ENCODE results near the gene WHRN. TPM values are rescaled to one million over a fixed set of nuclear protein-coding genes. Genes with fewer than 3 reads are reported as not detected.

Gene WHRN
- total and polyA plus RNA-seq, 2 donors (not counting 1 experiment from before 2014, with no cell fraction given): 19.4 to 95.7 TPM

GRCh38 chr9:114410910-114411309 lies 94.4 kb downstream of the WHRN start:
- Histone ChIP-seq H3K27ac (ENCODE audit: low read length in 2 of 2) (no peak overlapping the region), H3K9me3 (ENCODE audit: control extremely low read depth in 1 of 3, control insufficient read depth in 2 of 3, insufficient read depth in 1 of 3, low read length in 2 of 3) (no peaks in the 10 kb centered on the region), H2AFZ (ENCODE audit: insufficient read depth, low read depth, low read length, poor library complexity, severe bottlenecking) (no peak overlapping the region), H3K36me3 (replicated peaks in 1 of 2; ENCODE audit: control extremely low read depth in 1 of 2, control insufficient read depth in 1 of 2, extremely low read depth in 1 of 2, insufficient read depth in 2 of 2, low read length in 1 of 2) (no peaks in the 10 kb centered on the region), H3K4me2 (replicated peaks; ENCODE audit: low read depth, low read length, poor library complexity, severe bottlenecking) (no peak overlapping the region), H3K79me2 (ENCODE audit: control insufficient read depth, insufficient read depth, low read length) (no peaks in the 10 kb centered on the region), H3K9ac (ENCODE audit: low read length) (no peak overlapping the region), H4K20me1 (ENCODE audit: control insufficient read depth, insufficient read depth, low read length, poor library complexity, severe bottlenecking) (no peaks in the 10 kb centered on the region), H3K4me1 (ENCODE audit: control insufficient read depth in 2 of 2, insufficient read depth in 2 of 2, low read length in 2 of 2) (peaks cover 1 to 2% of the 10 kb centered on the region in 2 donors), H3K4me3 (ENCODE audit: control extremely low read depth in 1 of 5, extremely low read depth in 1 of 5, insufficient read depth in 1 of 5, low read depth in 2 of 5, low read length in 4 of 5) (no peak overlapping the region), H3K27me3 (replicated peaks in 1 of 4; ENCODE audit: control extremely low read depth in 1 of 4, control insufficient read depth in 3 of 4, insufficient read depth in 4 of 4, low read length in 3 of 4) (no peaks in the 10 kb centered on the region)
- POLR2A ChIA-PET: no interaction called here
- no peak for DNase-seq
- ATAC-seq (ENCODE audit: low read depth): no peak
- H3K27ac Mint-ChIP-seq: no peak overlapping the region
- H3K27me3 Mint-ChIP-seq: no peaks in the 10 kb centered on the region
- 94% methylated on average over 7 of the region's 8 CpGs for WGBS (ENCODE audit: insufficient coverage)
- H3K9me3 Mint-ChIP-seq (ENCODE audit: insufficient read depth): no peaks in the 10 kb centered on the region
- H3K4me3 Mint-ChIP-seq: no peak overlapping the region
- H3K4me1 Mint-ChIP-seq: no peaks in the 10 kb centered on the region
- CTCF ChIA-PET: interaction anchor here (1.6 to 8.9 kb wide), 2 partner anchors 8 to 242 kb away, joined by 3 to 144 read pairs; no protein-coding TSS in a partner anchor
- TF ChIP-seq EZH2 (IDR thresholded peaks at IDR 0.05; ENCODE audit: borderline replicate concordance, insufficient read depth, low read depth, low read length, poor library complexity, severe bottlenecking): no peak
- no peak for TF ChIP-seq CTCF (IDR thresholded peaks at IDR 0.05)
- intact Hi-C loops (cut with micrococcal nuclease): no loop called here

GRCh38 chr9:114409842-114410241 lies 95.4 kb downstream of the WHRN start:
- Histone ChIP-seq H3K4me2 (replicated peaks; ENCODE audit: low read depth, low read length, poor library complexity, severe bottlenecking) (no peak overlapping the region), H3K79me2 (ENCODE audit: control insufficient read depth, insufficient read depth, low read length) (no peaks in the 10 kb centered on the region), H3K4me3 (ENCODE audit: control extremely low read depth in 1 of 5, extremely low read depth in 1 of 5, insufficient read depth in 1 of 5, low read depth in 2 of 5, low read length in 4 of 5) (no peak overlapping the region), H3K9me3 (ENCODE audit: control extremely low read depth in 1 of 3, control insufficient read depth in 2 of 3, insufficient read depth in 1 of 3, low read length in 2 of 3) (no peaks in the 10 kb centered on the region), H3K9ac (ENCODE audit: low read length) (no peak overlapping the region), H3K36me3 (replicated peaks in 1 of 2; ENCODE audit: control extremely low read depth in 1 of 2, control insufficient read depth in 1 of 2, extremely low read depth in 1 of 2, insufficient read depth in 2 of 2, low read length in 1 of 2) (no peaks in the 10 kb centered on the region), H4K20me1 (ENCODE audit: control insufficient read depth, insufficient read depth, low read length, poor library complexity, severe bottlenecking) (no peaks in the 10 kb centered on the region), H2AFZ (ENCODE audit: insufficient read depth, low read depth, low read length, poor library complexity, severe bottlenecking) (no peak overlapping the region), H3K27ac (ENCODE audit: low read length in 2 of 2) (no peak overlapping the region), H3K27me3 (replicated peaks in 1 of 4; ENCODE audit: control extremely low read depth in 1 of 4, control insufficient read depth in 3 of 4, insufficient read depth in 4 of 4, low read length in 3 of 4) (no peaks in the 10 kb centered on the region), H3K4me1 (ENCODE audit: control insufficient read depth in 2 of 2, insufficient read depth in 2 of 2, low read length in 2 of 2) (peaks cover 8 to 9% of the 10 kb centered on the region in 2 donors)
- no peak overlapping the region for H3K27ac Mint-ChIP-seq
- 79% methylated on average over 4 of the region's 5 CpGs for WGBS (ENCODE audit: insufficient coverage)
- ATAC-seq (ENCODE audit: low read depth) (no peak), DNase-seq (no peak)
- H3K4me3 Mint-ChIP-seq: no peak overlapping the region
- ChIA-PET CTCF (interaction anchor here (1.0 to 8.9 kb wide), 6 partner anchors 7 to 602 kb away, joined by 3 to 144 read pairs (median 3); no protein-coding TSS in a partner anchor), POLR2A (no interaction called here)
- intact Hi-C loops (cut with micrococcal nuclease): loop anchor here (10.0 kb wide), 1 partner anchor 325 kb away; no protein-coding TSS in a partner anchor
- H3K27me3 Mint-ChIP-seq: no peaks in the 10 kb centered on the region
- peaks cover 4% of the 10 kb centered on the region for H3K4me1 Mint-ChIP-seq
- H3K9me3 Mint-ChIP-seq (ENCODE audit: insufficient read depth): no peaks in the 10 kb centered on the region
- TF ChIP-seq EZH2 (IDR thresholded peaks at IDR 0.05; ENCODE audit: borderline replicate concordance, insufficient read depth, low read depth, low read length, poor library complexity, severe bottlenecking) (no peak), CTCF (IDR thresholded peaks at IDR 0.05) (no peak)
